ENCODE measurements around the gene CFAP90. TPM values are rescaled to one million over a fixed set of nuclear protein-coding genes. Genes with fewer than 3 reads are reported as not detected.

CFAP90 gene
- total RNA-seq, 4 donors from 2014 or later, result 0.21 to 0.32 TPM; not detected in 2

DNA sequence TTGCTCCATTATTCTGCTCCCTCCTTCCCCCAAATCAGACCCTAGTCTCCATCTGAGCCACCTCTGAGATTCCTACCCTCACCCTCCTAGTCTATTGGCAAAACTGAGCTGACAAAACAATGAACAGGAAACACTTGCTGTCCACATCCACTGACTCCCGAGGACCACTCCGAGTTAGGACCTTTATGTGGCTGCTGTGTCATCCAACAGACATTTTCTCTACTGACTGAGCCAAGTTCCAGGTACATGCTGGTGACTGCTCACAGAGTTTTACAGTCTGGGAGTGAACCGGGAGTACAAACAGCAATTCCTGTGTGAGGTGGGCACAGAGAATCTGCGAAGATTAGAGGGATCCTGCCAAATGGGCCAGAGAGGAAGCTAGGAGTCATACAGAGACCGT lies 39.2 kb downstream of the CFAP90 start:
- 72 to 86% methylated on average over 5 of the region's 5 CpGs for WGBS, 2 donors
- DNase-seq (ENCODE audit: low spot score in 2 of 2), result no peak
- intact Hi-C loops (cut with DNase I; ENCODE audit: low total_unique reads), result no loop called here

GRCh38 chr5:7808998-7809397 lies 41.9 kb downstream of the CFAP90 start:
- intact Hi-C loops (cut with DNase I; ENCODE audit: low total_unique reads), result no loop called here
- 88 to 89% methylated on average over 4 of the region's 4 CpGs for WGBS, 2 donors
- TF ChIP-seq POLR2A (IDR thresholded peaks at IDR 0.05), result no peak
- TF ChIP-seq CTCF (IDR thresholded peaks at IDR 0.05), result no peak
- DNase-seq (ENCODE audit: low spot score in 2 of 2), result no peak
- no peak overlapping the region for H3K4me3 ChIP-seq (ENCODE audit: low read depth, poor library complexity, severe bottlenecking)

More for the DNA sequence above, 39.2 kb downstream of the CFAP90 start:
- TF ChIP-seq POLR2A (IDR thresholded peaks at IDR 0.05), result no peak
- TF ChIP-seq CTCF (IDR thresholded peaks at IDR 0.05), result no peak
- no peak overlapping the region for H3K4me3 ChIP-seq (ENCODE audit: low read depth, poor library complexity, severe bottlenecking)

- intact Hi-C loops (cut with DNase I; ENCODE audit: low total_unique reads), result no loop called here
- no peak overlapping the region for H3K4me3 ChIP-seq (ENCODE audit: low read depth, poor library complexity, severe bottlenecking)
- 90 to 96% methylated on average over 2 of the region's 2 CpGs for WGBS, 2 donors
- DNase-seq (ENCODE audit: low spot score in 2 of 2), result no peak
- TF ChIP-seq CTCF (IDR thresholded peaks at IDR 0.05), result no peak
- TF ChIP-seq POLR2A (IDR thresholded peaks at IDR 0.05), result no peak
Observed at GRCh38 chr5:7805379-7805778, 45.6 kb downstream of the CFAP90 start.

- H3K4me3 ChIP-seq (ENCODE audit: low read depth, poor library complexity, severe bottlenecking), result no peak overlapping the region
- 61 to 91% methylated on average over 2 of the region's 2 CpGs for WGBS, 2 donors
- intact Hi-C loops (cut with DNase I; ENCODE audit: low total_unique reads), result no loop called here
- TF ChIP-seq POLR2A (IDR thresholded peaks at IDR 0.05) (no peak), CTCF (IDR thresholded peaks at IDR 0.05) (no peak)
- DNase-seq (ENCODE audit: low spot score in 2 of 2), result no peak
Observed at GRCh38 chr5:7803937-7804336, 47.0 kb downstream of the CFAP90 start.

DNA sequence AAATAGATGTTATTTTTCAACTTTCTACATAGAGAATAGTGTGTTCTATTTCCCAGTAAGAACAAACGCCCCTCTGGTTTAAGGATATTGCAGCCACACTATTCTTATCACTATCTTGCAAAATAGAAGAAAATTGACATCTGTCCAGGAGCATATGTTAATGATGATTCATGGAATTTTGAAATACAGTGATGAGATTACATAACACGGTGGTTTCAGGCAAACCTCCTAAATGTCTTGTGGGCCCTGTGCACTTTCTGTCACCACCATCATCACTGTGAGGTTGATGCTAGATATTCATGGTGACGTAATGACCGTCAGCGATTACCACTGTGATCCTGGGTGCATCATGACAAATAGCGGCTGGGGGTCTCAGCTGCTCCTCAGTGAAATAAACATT lies 48.1 kb downstream of the CFAP90 start:
- intact Hi-C loops (cut with DNase I; ENCODE audit: low total_unique reads), result no loop called here
- WGBS, 2 donors, result 53% methylated on average over 6 of the region's 6 CpGs
- no peak for TF ChIP-seq CTCF (IDR thresholded peaks at IDR 0.05)
- no peak overlapping the region for H3K4me3 ChIP-seq (ENCODE audit: low read depth, poor library complexity, severe bottlenecking)
- peak in 1 of 2 donors; percentile 50 for DNase-seq (ENCODE audit: low spot score in 2 of 2)

- intact Hi-C loops (cut with DNase I; ENCODE audit: low total_unique reads), result no loop called here
- peak in 1 of 2 donors; percentile 74 for DNase-seq (ENCODE audit: low spot score in 2 of 2)
- TF ChIP-seq POLR2A (IDR thresholded peaks at IDR 0.05), result no peak
- TF ChIP-seq CTCF (IDR thresholded peaks at IDR 0.05), result no peak
- no peak overlapping the region for H3K4me3 ChIP-seq (ENCODE audit: low read depth, poor library complexity, severe bottlenecking)
- WGBS, 2 donors, result 36 to 46% methylated on average over 14 of the region's 14 CpGs
Observed at GRCh38 chr5:7801891-7802614, 48.9 kb downstream of the CFAP90 start.

All from lower leg skin (tissue), 4 donors.